ENCODE results near the gene RPS6KA2. TPM values are rescaled to one million over a fixed set of nuclear protein-coding genes. Genes with fewer than 3 reads are reported as not detected.

Gene RPS6KA2
- total RNA-seq, 2 donors from 2014 or later: 7.8 to 13.6 TPM

DNA sequence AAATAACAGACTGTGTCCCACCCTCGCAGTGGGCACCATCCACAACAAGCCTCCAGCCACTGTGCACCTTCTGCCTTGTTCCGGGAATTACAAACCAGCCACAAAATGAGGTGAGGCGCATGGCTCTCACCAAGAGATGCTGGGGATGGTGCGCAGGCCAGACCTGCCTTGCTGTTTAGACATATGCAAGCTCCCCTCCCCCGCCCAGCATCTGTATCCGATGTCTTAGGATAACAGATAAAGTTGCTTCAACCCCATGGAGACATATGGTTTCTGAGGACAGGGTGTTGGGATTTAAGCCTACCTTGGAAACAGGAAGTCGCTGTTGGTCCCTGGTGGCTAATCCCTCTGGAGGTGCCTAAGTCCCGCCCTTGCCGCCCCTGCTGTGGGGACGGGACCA lies 194.0 kb downstream of the RPS6KA2 start:
- H3K4me1 ChIP-seq: no peaks in the 10 kb centered on the region
- no peak overlapping the region for H3K9ac ChIP-seq (ENCODE audit: low read depth in 2 of 2, low read length in 2 of 2)
- H3K36me3 ChIP-seq: no peaks in the 10 kb centered on the region
- H3K27me3 ChIP-seq: no peaks in the 10 kb centered on the region
- intact Hi-C loops (cut with DNase I): no loop called here
- H3K4me3 ChIP-seq: no peak overlapping the region
- no peaks in the 10 kb centered on the region for H3K9me3 ChIP-seq
- no peak overlapping the region for H3K27ac ChIP-seq
- DNase-seq: no peak
- TF ChIP-seq, protein P1, sequence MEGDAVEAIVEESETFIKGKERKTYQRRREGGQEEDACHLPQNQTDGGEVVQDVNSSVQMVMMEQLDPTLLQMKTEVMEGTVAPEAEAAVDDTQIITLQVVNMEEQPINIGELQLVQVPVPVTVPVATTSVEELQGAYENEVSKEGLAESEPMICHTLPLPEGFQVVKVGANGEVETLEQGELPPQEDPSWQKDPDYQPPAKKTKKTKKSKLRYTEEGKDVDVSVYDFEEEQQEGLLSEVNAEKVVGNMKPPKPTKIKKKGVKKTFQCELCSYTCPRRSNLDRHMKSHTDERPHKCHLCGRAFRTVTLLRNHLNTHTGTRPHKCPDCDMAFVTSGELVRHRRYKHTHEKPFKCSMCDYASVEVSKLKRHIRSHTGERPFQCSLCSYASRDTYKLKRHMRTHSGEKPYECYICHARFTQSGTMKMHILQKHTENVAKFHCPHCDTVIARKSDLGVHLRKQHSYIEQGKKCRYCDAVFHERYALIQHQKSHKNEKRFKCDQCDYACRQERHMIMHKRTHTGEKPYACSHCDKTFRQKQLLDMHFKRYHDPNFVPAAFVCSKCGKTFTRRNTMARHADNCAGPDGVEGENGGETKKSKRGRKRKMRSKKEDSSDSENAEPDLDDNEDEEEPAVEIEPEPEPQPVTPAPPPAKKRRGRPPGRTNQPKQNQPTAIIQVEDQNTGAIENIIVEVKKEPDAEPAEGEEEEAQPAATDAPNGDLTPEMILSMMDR (IDR thresholded peaks at IDR 0.05): no peak

DNA sequence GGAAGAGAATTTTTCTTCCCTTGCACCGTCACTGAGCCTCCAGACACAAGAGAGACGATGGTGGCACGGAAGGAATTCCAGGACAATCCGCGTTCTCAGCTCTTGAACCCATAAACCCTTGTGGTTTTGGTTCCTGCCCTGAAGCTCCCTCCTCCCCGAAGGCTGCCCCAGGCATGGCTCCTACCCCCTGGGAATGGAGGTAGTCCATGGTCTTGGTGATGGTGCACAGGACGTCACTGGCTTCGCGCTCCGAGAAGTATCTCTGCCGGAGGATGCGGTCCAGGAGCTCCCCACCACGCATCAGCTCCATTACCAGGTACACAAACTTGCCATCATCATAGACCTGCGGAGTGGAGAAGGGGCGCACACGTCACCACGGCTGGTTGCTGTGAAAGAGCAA lies 196.8 kb downstream of the RPS6KA2 start:
- Histone ChIP-seq H3K9ac (ENCODE audit: low read depth in 2 of 2, low read length in 2 of 2) (no peak overlapping the region), H3K4me3 (no peak overlapping the region), H3K9me3 (no peaks in the 10 kb centered on the region), H3K36me3 (no peaks in the 10 kb centered on the region), H3K4me1 (no peaks in the 10 kb centered on the region), H3K27me3 (no peaks in the 10 kb centered on the region), H3K27ac (no peak overlapping the region)
- intact Hi-C loops (cut with DNase I): no loop called here
- DNase-seq: no peak
- TF ChIP-seq, protein P1 (IDR thresholded peaks at IDR 0.05): no peak

GRCh38 chr6:166424431-166424830 lies 202.6 kb downstream of the RPS6KA2 start:
- DNase-seq: no peak
- TF ChIP-seq, protein P1 (IDR thresholded peaks at IDR 0.05): no peak
- H3K36me3 ChIP-seq: no peaks in the 10 kb centered on the region
- no peaks in the 10 kb centered on the region for H3K9me3 ChIP-seq
- H3K27ac ChIP-seq: no peak overlapping the region
- H3K9ac ChIP-seq (ENCODE audit: low read depth in 2 of 2, low read length in 2 of 2): no peak overlapping the region
- no peaks in the 10 kb centered on the region for H3K4me1 ChIP-seq
- H3K27me3 ChIP-seq: no peaks in the 10 kb centered on the region
- no peak overlapping the region for H3K4me3 ChIP-seq
- intact Hi-C loops (cut with DNase I): no loop called here

DNA sequence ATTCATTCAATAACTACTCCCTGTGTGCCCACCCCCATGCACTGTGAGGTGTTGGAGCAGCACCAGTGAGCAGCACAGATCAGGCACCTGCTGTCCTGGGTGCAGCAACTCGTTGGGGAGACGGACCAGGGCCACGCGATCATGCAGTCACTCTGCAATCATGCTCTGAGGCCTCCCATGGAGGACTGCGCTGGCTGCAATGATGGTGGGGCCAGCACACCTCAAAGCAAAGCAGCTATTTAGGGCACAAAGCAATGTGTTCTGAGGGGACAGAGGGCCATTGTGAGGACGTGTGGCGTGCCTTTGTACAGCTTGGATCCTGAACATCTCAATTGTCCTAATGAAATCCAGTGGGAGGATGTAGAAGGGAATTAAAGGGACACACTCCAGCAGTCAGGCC lies 203.3 kb downstream of the RPS6KA2 start:
- no peaks in the 10 kb centered on the region for H3K4me1 ChIP-seq
- H3K4me3 ChIP-seq: no peak overlapping the region
- H3K9me3 ChIP-seq: no peaks in the 10 kb centered on the region
- H3K27me3 ChIP-seq: no peaks in the 10 kb centered on the region
- no peak for DNase-seq
- intact Hi-C loops (cut with DNase I): no loop called here
- no peaks in the 10 kb centered on the region for H3K36me3 ChIP-seq
- TF ChIP-seq, protein P1 (IDR thresholded peaks at IDR 0.05): no peak
- H3K27ac ChIP-seq: no peak overlapping the region
- no peak overlapping the region for H3K9ac ChIP-seq (ENCODE audit: low read depth in 2 of 2, low read length in 2 of 2)

- Histone ChIP-seq H3K4me3 (no peak overlapping the region), H3K9me3 (no peaks in the 10 kb centered on the region), H3K36me3 (no peaks in the 10 kb centered on the region), H3K27me3 (no peaks in the 10 kb centered on the region), H3K4me1 (no peaks in the 10 kb centered on the region), H3K9ac (ENCODE audit: low read depth in 2 of 2, low read length in 2 of 2) (no peak overlapping the region), H3K27ac (no peak overlapping the region)
- DNase-seq: no peak
- intact Hi-C loops (cut with DNase I): no loop called here
- TF ChIP-seq, protein P1 (IDR thresholded peaks at IDR 0.05): no peak
Measured at GRCh38 chr6:166423051-166423745, 203.9 kb downstream of the RPS6KA2 start.

Data from colonic mucosa (tissue), 4 donors.